Measurements from ENCODE around the gene APBA2.

DNA sequence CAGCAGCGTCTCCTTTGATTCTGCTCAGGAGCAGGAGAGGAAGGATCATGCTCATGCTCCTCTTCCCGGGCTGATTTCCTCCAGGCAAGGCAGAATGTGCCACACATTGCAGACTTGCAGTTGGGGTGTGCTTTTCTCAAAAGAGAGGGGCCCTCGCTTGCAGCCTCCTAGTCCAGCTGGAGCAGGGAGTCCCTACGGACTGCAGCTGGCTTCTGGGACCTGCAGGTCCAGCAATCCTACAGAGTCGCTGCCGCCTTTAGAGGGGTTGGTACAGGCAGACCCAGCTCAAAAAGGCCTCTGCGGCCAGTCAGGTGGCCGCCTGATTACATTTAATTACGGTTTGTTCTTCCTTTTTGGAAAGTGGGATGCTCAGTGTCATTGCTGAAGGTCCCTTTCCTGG is 210.0 kb downstream of the APBA2 start:
- TF ChIP-seq, protein P1, sequence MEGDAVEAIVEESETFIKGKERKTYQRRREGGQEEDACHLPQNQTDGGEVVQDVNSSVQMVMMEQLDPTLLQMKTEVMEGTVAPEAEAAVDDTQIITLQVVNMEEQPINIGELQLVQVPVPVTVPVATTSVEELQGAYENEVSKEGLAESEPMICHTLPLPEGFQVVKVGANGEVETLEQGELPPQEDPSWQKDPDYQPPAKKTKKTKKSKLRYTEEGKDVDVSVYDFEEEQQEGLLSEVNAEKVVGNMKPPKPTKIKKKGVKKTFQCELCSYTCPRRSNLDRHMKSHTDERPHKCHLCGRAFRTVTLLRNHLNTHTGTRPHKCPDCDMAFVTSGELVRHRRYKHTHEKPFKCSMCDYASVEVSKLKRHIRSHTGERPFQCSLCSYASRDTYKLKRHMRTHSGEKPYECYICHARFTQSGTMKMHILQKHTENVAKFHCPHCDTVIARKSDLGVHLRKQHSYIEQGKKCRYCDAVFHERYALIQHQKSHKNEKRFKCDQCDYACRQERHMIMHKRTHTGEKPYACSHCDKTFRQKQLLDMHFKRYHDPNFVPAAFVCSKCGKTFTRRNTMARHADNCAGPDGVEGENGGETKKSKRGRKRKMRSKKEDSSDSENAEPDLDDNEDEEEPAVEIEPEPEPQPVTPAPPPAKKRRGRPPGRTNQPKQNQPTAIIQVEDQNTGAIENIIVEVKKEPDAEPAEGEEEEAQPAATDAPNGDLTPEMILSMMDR (IDR thresholded peaks at IDR 0.05; ENCODE audit: low read depth, low read length), result no peak
- no peak for TF ChIP-seq EZH2phosphoT487 (IDR thresholded peaks at IDR 0.05; ENCODE audit: low read depth)
